Measurements from ENCODE around the gene NPAS2. TPM values are rescaled to one million over a fixed set of nuclear protein-coding genes. Genes with fewer than 3 reads are reported as not detected.

NPAS2 gene
- total RNA-seq, 1 experiment from 2014 or later: 38.3 TPM

- ChIA-PET POLR2A (ENCODE audit: unreplicated experiment) (no interaction called here), CTCF (no interaction called here)
- Histone ChIP-seq H3K27ac (peak overlapping the region; percentile 26; the same call in 1 of the 2 replicates), H3K79me2 (ENCODE audit: low read depth) (peaks cover 99% of the 10 kb centered on the region), H3K9me2 (ENCODE audit: insufficient read depth) (no peaks in the 10 kb centered on the region), H3K4me2 (no peak overlapping the region), H3K4me3 (no peak overlapping the region), H4K20me1 (ENCODE audit: insufficient read depth) (peaks cover 82% of the 10 kb centered on the region), H2AFZ (no peak overlapping the region), H3K27me3 (ENCODE audit: insufficient read depth, low read depth) (no peaks in the 10 kb centered on the region), H3K36me3 (ENCODE audit: low read depth) (peaks cover 33% of the 10 kb centered on the region), H3F3A (ENCODE audit: insufficient read depth, low read depth) (peaks cover 60% of the 10 kb centered on the region), H3K9me3 (ENCODE audit: insufficient read depth, low read depth) (no peaks in the 10 kb centered on the region), H3K4me1 (replicated peaks; ENCODE audit: insufficient read depth) (no peaks in the 10 kb centered on the region)
- no peak for TF ChIP-seq EZH2 (IDR thresholded peaks at IDR 0.05; ENCODE audit: low read depth)
- TF ChIP-seq CTCF (conservative IDR thresholded peaks at IDR 0.05): no peak
- BruUV-seq (replicated peaks): no TSS peak
- DNase-seq: no peak
- intact Hi-C loops (cut with micrococcal nuclease; ENCODE audit: unreplicated experiment): no loop called here
Observed at GRCh38 chr2:100840519-100840918, 20.6 kb downstream of the NPAS2 start.

GRCh38 chr2:100842241-100842922 is 22.4 kb downstream of the NPAS2 start:
- H3K4me1 ChIP-seq (replicated peaks; ENCODE audit: insufficient read depth): no peaks in the 10 kb centered on the region
- no peak for DNase-seq
- ChIA-PET CTCF (no interaction called here), POLR2A (ENCODE audit: unreplicated experiment) (no interaction called here)
- H3F3A ChIP-seq (ENCODE audit: insufficient read depth, low read depth): peaks cover 48% of the 10 kb centered on the region
- no peak overlapping the region for H2AFZ ChIP-seq
- peaks cover 97% of the 10 kb centered on the region for H3K79me2 ChIP-seq (ENCODE audit: low read depth)
- no peak overlapping the region for H3K27ac ChIP-seq
- intact Hi-C loops (cut with micrococcal nuclease; ENCODE audit: unreplicated experiment): no loop called here
- no TSS peak for BruUV-seq (replicated peaks)
- H3K36me3 ChIP-seq (ENCODE audit: low read depth): peaks cover 32% of the 10 kb centered on the region
- H3K4me2 ChIP-seq: no peak overlapping the region
- H3K9me3 ChIP-seq (ENCODE audit: insufficient read depth, low read depth): no peaks in the 10 kb centered on the region
- peaks cover 72% of the 10 kb centered on the region for H4K20me1 ChIP-seq (ENCODE audit: insufficient read depth)
- H3K27me3 ChIP-seq (ENCODE audit: insufficient read depth, low read depth): no peaks in the 10 kb centered on the region
- no peak overlapping the region for H3K4me3 ChIP-seq
- TF ChIP-seq CTCF (conservative IDR thresholded peaks at IDR 0.05) (no peak), EZH2 (IDR thresholded peaks at IDR 0.05; ENCODE audit: low read depth) (no peak)
- no peaks in the 10 kb centered on the region for H3K9me2 ChIP-seq (ENCODE audit: insufficient read depth)

GRCh38 chr2:100844514-100844913 is 24.6 kb downstream of the NPAS2 start:
- BruUV-seq (replicated peaks): no TSS peak
- peaks cover 99% of the 10 kb centered on the region for H3K79me2 ChIP-seq (ENCODE audit: low read depth)
- H2AFZ ChIP-seq: no peak overlapping the region
- no peak overlapping the region for H3K4me2 ChIP-seq
- no peak for DNase-seq
- peaks cover 53% of the 10 kb centered on the region for H4K20me1 ChIP-seq (ENCODE audit: insufficient read depth)
- H3K27me3 ChIP-seq (ENCODE audit: insufficient read depth, low read depth): no peaks in the 10 kb centered on the region
- H3K36me3 ChIP-seq (ENCODE audit: low read depth): peaks cover 33% of the 10 kb centered on the region
- H3K9me2 ChIP-seq (ENCODE audit: insufficient read depth): no peaks in the 10 kb centered on the region
- intact Hi-C loops (cut with micrococcal nuclease; ENCODE audit: unreplicated experiment): no loop called here
- H3K4me1 ChIP-seq (replicated peaks; ENCODE audit: insufficient read depth): no peaks in the 10 kb centered on the region
- POLR2A ChIA-PET (ENCODE audit: unreplicated experiment): no interaction called here
- H3F3A ChIP-seq (ENCODE audit: insufficient read depth, low read depth): peaks cover 34% of the 10 kb centered on the region
- no peak overlapping the region for H3K27ac ChIP-seq
- TF ChIP-seq CTCF (conservative IDR thresholded peaks at IDR 0.05) (no peak), EZH2 (IDR thresholded peaks at IDR 0.05; ENCODE audit: low read depth) (no peak)
- no peaks in the 10 kb centered on the region for H3K9me3 ChIP-seq (ENCODE audit: insufficient read depth, low read depth)
- CTCF ChIA-PET: no interaction called here
- no peak overlapping the region for H3K4me3 ChIP-seq

Data from PC-9 (cell line).